ENCODE data around the gene H3-3A. TPM values are rescaled to one million over a fixed set of nuclear protein-coding genes. Genes with fewer than 3 reads are reported as not detected.

H3-3A gene
- polyA plus RNA-seq, 1 of the 3 experiments (the other 2 are of a cell fraction), result 315 TPM

DNA sequence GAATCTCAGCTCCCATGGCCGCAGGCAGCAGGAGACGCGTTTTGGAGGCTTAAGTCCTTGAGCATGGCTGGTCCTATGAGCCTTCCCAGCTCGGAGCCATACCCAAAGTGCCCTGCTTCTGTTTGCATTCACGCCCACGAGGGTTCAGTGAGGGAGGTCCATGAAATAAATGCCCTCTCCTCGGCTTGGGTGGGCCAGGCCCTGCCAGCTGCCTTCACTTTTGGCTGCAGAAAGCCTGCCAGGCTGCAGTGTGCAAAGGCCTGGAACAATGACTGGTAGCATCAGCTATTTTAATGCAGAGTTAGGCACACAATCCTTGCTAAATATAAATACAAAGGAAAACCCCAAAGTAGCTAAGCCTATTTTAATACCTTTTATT, 49.4 kb downstream of the H3-3A start:
- H3K9me3 ChIP-seq, result no peaks in the 10 kb centered on the region
- H3K79me2 ChIP-seq (ENCODE audit: insufficient read depth), result no peaks in the 10 kb centered on the region
- H3K4me3 ChIP-seq (ENCODE audit: low read depth in 2 of 2, low read length in 1 of 2), result no peak overlapping the region
- H3K4me1 ChIP-seq (ENCODE audit: control insufficient read depth in 1 of 2, insufficient read depth in 2 of 2, low read depth in 1 of 2, low read length in 1 of 2), result peaks cover 15 to 17% of the 10 kb centered on the region in 2 experiments; a peak in 3 of 4 replicates
- ChIA-PET CTCF (interaction anchor here (1.1 to 5.7 kb wide), 8 partner anchors 8 to 637 kb away, joined by 3 to 38 read pairs (median 8); no protein-coding TSS in a partner anchor), POLR2A (interaction anchor here (1.6 to 2.8 kb wide), 2 partner anchors 11 to 28 kb away, joined by 4 to 16 read pairs; no protein-coding TSS in a partner anchor)
- H2AFZ ChIP-seq (ENCODE audit: low read depth), result no peak overlapping the region
- no peak overlapping the region for H3K4me2 ChIP-seq
- WGBS (ENCODE audit: low lambda C conversion rate), result 98% methylated on average over 7 of the region's 7 CpGs
- peaks cover 5% of the 10 kb centered on the region for H3F3A ChIP-seq (replicated peaks; ENCODE audit: insufficient read depth)
- H3K36me3 ChIP-seq (replicated peaks in 1 of 2; ENCODE audit: control insufficient read depth in 1 of 2, insufficient read depth in 2 of 2, low read length in 1 of 2), result no peaks in the 10 kb centered on the region
- no peak overlapping the region; a peak in 1 of 4 replicates for H3K27ac ChIP-seq (ENCODE audit: low read depth in 2 of 2, low read length in 1 of 2)
- no peaks in the 10 kb centered on the region for H3K9me2 ChIP-seq
- no peaks in the 10 kb centered on the region for H4K20me1 ChIP-seq (ENCODE audit: insufficient read depth)
- H3K27me3 ChIP-seq (ENCODE audit: insufficient read depth), result no peaks in the 10 kb centered on the region
- no peak for TF ChIP-seq EZH2phosphoT487 (IDR thresholded peaks at IDR 0.05; ENCODE audit: borderline replicate concordance, low read depth)
- TF ChIP-seq, protein P1, sequence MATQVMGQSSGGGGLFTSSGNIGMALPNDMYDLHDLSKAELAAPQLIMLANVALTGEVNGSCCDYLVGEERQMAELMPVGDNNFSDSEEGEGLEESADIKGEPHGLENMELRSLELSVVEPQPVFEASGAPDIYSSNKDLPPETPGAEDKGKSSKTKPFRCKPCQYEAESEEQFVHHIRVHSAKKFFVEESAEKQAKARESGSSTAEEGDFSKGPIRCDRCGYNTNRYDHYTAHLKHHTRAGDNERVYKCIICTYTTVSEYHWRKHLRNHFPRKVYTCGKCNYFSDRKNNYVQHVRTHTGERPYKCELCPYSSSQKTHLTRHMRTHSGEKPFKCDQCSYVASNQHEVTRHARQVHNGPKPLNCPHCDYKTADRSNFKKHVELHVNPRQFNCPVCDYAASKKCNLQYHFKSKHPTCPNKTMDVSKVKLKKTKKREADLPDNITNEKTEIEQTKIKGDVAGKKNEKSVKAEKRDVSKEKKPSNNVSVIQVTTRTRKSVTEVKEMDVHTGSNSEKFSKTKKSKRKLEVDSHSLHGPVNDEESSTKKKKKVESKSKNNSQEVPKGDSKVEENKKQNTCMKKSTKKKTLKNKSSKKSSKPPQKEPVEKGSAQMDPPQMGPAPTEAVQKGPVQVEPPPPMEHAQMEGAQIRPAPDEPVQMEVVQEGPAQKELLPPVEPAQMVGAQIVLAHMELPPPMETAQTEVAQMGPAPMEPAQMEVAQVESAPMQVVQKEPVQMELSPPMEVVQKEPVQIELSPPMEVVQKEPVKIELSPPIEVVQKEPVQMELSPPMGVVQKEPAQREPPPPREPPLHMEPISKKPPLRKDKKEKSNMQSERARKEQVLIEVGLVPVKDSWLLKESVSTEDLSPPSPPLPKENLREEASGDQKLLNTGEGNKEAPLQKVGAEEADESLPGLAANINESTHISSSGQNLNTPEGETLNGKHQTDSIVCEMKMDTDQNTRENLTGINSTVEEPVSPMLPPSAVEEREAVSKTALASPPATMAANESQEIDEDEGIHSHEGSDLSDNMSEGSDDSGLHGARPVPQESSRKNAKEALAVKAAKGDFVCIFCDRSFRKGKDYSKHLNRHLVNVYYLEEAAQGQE (IDR thresholded peaks at IDR 0.05; ENCODE audit: low read depth, low read length), result no peak
- TF ChIP-seq, protein P2, sequence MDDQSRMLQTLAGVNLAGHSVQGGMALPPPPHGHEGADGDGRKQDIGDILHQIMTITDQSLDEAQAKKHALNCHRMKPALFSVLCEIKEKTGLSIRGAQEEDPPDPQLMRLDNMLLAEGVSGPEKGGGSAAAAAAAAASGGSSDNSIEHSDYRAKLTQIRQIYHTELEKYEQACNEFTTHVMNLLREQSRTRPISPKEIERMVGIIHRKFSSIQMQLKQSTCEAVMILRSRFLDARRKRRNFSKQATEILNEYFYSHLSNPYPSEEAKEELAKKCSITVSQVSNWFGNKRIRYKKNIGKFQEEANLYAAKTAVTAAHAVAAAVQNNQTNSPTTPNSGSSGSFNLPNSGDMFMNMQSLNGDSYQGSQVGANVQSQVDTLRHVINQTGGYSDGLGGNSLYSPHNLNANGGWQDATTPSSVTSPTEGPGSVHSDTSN (IDR thresholded peaks at IDR 0.05), result no peak
- no peak for TF ChIP-seq YY1 (IDR thresholded peaks at IDR 0.05; ENCODE audit: low read depth)
- no peak for TF ChIP-seq TAF1 (IDR thresholded peaks at IDR 0.05; ENCODE audit: borderline replicate concordance, low read depth, low read length)
- TF ChIP-seq, protein P3, sequence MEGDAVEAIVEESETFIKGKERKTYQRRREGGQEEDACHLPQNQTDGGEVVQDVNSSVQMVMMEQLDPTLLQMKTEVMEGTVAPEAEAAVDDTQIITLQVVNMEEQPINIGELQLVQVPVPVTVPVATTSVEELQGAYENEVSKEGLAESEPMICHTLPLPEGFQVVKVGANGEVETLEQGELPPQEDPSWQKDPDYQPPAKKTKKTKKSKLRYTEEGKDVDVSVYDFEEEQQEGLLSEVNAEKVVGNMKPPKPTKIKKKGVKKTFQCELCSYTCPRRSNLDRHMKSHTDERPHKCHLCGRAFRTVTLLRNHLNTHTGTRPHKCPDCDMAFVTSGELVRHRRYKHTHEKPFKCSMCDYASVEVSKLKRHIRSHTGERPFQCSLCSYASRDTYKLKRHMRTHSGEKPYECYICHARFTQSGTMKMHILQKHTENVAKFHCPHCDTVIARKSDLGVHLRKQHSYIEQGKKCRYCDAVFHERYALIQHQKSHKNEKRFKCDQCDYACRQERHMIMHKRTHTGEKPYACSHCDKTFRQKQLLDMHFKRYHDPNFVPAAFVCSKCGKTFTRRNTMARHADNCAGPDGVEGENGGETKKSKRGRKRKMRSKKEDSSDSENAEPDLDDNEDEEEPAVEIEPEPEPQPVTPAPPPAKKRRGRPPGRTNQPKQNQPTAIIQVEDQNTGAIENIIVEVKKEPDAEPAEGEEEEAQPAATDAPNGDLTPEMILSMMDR (IDR thresholded peaks at IDR 0.05), result no peak
- TF ChIP-seq, protein P4, sequence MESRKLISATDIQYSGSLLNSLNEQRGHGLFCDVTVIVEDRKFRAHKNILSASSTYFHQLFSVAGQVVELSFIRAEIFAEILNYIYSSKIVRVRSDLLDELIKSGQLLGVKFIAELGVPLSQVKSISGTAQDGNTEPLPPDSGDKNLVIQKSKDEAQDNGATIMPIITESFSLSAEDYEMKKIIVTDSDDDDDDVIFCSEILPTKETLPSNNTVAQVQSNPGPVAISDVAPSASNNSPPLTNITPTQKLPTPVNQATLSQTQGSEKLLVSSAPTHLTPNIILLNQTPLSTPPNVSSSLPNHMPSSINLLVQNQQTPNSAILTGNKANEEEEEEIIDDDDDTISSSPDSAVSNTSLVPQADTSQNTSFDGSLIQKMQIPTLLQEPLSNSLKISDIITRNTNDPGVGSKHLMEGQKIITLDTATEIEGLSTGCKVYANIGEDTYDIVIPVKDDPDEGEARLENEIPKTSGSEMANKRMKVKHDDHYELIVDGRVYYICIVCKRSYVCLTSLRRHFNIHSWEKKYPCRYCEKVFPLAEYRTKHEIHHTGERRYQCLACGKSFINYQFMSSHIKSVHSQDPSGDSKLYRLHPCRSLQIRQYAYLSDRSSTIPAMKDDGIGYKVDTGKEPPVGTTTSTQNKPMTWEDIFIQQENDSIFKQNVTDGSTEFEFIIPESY (IDR thresholded peaks at IDR 0.05; ENCODE audit: borderline replicate concordance, low read depth), result no peak
- no peak for TF ChIP-seq NFIC (IDR thresholded peaks at IDR 0.05; ENCODE audit: borderline replicate concordance)
- no peak overlapping the region for H3K9ac ChIP-seq
- no peak for DNase-seq
